Limb (tissue), 2 donors: ENCODE measurements around the gene GP1BA.
"Not testable (repeated sequence)": the region's sequence is repeated elsewhere in the genome, so short reads cannot be mapped to it uniquely, and the experiment has no call there.

Source experiments
- DNase-seq, 2 donors: peaks; one replicate each; pipeline ENCODE4 v3.0.0-alpha.2; 2016; ENCODE audit errors: extremely low spot score in 2 of 2

Gene GP1BA

DNA sequence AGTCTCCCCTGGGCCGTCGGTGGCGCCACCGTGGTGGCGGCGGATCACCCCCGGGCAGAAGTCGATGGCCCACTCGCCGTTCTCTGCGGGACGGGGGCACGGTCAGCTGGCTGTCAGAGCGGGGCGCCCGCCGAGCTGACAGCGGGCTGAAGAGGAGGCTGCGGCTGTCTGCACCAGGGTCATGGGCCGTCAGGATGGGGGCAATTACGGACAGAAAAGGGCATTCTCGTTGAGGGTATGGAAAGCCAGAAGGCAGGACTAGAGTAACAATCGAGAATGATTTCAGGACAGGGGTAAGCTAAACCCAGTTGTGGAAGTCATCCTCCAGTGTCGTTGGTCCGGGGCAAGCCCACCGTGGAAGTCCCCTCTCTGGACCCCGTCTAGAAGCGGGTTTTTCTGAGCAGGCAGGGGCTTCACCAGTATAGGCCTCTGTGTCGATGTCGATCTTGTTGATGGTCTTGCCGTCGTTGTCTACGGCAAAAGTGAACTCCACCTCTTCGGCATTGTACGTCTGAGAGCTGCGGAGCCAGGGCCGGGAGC is 30.9 kb upstream of the GP1BA start:
- DNase-seq, result no peak

GRCh38 chr17:4901648-4902344 is 30.3 kb upstream of the GP1BA start:
- peak in 1 of 2 donors; percentile 69 for DNase-seq

GRCh38 chr17:4902540-4902939 is 29.5 kb upstream of the GP1BA start:
- peak in 1 of 2 donors; percentile 34 for DNase-seq

DNA sequence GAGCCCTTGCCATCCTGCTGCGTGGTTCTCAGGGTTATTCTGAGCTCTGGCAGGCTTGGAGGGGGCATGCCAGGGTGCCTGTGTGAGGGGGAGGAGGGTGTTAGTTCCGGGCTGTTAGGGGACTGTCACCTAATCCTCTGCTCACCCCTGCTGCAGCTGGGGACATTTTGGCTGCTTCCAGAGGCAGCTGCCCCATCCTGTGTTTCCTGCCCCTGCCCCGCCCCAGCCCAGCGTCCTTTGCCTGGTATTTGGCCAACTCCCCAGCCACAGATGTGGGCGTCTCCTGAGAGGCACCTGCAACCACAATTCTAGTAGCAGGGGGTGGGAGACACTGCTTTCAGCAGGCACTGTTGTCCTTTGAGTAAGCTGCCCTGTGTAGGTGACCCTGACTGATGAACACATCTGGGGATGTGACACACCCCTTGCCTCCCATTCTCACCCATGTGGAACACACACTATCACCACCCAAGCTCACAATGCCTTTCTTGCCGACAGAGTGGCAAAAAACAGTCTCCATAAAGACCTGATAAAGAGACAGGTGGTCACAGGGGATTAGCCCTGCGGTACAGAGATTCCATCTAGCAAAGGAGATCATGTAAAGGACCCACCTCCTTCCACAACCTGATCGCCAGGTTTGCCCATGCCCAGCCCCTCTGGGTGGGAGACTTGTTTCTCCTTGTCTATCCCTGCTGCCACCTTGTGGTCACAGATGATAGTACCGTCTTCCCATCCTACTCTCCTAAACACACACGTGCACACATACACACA is 28.8 kb upstream of the GP1BA start, which contains the start of gene CHRNE:
Gene CHRNE (minus strand): TSS at position 48 of the 768 bp plus-strand sequence. CDS start 35 bp downstream, at position 13.
- peak; percentile 64 to 86 for DNase-seq

GRCh38 chr17:4906642-4907041 is 25.4 kb upstream of the GP1BA start:
- DNase-seq, result not testable (repeated sequence)

DNA sequence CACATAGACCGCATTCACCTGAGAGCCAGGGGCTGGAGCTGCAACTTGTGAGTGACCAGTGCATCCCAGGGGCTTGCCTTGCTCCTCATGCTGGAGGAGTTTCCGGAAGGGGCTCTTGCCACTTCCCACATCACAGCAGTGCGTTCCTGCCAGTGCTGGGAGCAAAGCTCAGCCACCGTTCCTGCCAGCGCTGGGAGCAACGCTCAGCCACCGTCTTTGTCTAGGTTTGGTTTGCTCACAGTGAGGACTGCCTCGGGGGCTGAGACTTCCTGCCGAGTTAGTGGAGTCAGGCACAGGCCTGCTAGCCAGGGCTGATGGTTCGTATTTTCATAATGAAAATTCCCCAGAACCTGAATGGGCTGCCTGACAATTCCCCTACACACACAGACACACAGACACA is 23.8 kb upstream of the GP1BA start:
- DNase-seq, result peak in 1 of 2 donors; percentile 46

DNA sequence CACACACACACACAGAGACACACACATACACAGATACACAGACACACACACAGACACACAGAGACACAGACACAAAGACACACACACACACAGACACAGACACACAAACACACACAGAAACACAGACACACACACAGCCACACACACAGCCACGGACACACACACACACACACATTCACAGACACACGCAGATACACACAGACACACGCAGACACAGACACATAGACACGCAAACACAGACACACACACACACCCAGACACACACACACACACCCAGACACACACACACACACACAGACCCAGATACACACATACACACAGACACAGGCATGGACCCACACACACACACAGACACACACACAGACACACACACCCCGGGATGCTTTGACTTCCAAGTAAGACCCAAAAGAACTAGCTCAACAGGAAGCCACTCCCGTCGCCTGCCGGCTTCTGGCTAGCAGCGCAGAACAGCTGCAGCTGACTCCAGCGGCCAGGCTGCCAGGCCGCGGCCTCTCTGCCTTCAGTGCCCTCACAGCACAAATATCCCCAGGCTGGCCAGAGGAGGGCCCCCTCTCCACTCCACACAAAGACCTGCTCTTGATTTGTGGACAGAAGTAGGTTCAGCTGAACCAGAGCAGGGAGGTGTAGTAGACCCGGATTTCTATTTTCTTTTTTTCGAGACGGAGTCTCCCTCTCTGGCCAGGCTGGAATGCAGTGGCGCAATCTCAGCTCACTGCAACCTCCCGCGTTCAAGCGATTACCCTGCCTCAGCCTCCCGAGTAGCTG is 23.2 kb upstream of the GP1BA start:
- peak; percentile 84 to 88 for DNase-seq

GRCh38 chr17:4913994-4914393 is 18.1 kb upstream of the GP1BA start:
- DNase-seq, result no peak

DNA sequence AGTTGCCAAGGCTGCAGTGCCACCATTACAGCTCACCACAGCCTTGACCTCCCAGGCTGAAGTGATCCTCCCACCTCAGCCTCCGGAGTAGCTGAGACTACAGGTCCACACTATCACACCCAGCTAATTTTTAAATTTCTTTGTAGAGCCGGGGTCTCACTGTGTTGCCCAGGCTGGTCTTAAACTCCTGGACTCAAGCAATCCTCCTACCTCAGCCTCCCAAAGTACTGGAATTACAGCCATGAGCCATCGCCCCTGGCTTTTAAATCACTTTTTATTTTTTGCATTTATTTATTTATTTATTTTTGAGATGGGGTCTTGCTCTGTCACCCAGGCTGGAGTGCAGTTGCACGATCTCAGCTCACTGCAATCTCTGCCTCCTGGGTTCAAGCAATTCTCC is 17.5 kb upstream of the GP1BA start:
- not testable (repeated sequence) for DNase-seq

- DNase-seq, result no peak
Observed at GRCh38 chr17:4919511-4920047, 12.5 kb upstream of the GP1BA start.

DNA sequence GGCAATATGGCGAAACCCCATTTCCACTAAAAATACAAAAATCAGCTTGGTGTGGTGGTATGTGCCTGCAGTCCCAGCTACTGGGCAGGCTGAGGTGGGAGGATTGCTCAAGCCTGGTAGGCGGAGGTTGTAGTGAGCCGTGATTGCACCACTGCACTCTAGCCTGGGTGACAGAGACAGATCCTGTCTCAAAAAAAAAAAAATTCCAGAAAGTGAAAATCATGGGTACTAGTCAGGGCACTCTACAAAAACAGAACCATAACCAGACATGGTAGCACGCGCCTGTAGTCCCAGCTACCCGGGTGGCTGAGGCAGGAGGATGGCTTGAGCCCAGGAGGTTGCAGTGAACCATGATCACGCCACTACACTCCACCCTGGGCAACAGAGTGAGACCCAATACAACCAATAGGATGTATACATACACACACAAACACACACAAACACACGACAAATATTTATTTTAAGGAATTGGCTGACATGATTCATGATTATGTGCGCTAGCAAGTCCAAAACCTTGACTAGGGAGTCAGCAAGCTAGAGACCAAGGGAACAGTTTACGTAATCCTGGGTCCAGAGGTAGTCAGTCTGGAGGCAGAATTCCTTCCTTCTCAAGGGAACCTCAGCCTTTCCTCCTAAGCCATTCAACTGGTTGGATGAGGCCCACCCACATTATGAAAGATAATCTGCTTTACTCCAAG is 11.6 kb upstream of the GP1BA start:
- no peak for DNase-seq

DNA sequence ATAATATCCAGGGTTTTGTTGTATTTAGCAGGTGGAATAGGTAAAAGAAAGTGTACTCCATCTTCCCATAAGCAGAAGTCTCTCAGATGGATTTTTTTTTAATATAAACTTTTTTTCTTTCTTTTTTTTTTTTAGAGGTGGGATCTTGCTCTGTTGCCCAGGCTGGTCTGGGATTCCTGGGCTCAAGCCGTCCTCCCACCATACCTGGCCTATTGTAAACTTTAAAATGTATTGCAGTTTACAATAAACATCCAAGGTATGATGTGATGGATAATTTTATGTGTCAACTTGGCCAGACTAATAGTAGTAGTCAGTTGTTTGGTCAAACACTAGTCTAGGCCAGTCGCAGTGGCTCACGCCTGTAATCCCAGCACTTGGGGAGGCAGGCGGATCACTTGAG is 10.8 kb upstream of the GP1BA start:
- DNase-seq, result no peak

- not testable (repeated sequence) for DNase-seq
Observed at GRCh38 chr17:4926577-4927335, 5.3 kb upstream of the GP1BA start.

DNA sequence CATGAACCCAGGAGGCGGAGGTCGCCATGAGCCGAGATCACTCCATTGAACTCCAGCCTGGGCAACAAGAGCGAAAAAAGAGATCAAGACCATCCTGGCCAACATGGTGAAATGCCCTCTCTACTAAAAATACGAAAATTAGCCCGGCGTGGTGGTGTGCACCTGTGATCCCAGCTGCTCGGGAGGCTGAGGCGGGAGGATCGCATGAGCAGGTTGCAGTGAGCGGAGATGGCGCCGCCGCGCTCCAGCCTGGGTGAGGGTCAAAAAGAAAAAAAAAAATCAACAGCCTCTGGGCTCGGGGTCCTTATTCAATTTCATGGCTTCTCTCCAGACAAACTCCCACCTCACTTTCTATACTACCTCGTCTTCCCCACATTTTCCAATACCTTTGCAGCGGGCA is 3.2 kb upstream of the GP1BA start:
- DNase-seq, result no peak

- DNase-seq, result no peak
Observed at GRCh38 chr17:4932756-4933155, 679 bp downstream of the GP1BA start.

GRCh38 chr17:4933646-4934045 is 1.6 kb downstream of the GP1BA start:
- DNase-seq, result no peak

DNA sequence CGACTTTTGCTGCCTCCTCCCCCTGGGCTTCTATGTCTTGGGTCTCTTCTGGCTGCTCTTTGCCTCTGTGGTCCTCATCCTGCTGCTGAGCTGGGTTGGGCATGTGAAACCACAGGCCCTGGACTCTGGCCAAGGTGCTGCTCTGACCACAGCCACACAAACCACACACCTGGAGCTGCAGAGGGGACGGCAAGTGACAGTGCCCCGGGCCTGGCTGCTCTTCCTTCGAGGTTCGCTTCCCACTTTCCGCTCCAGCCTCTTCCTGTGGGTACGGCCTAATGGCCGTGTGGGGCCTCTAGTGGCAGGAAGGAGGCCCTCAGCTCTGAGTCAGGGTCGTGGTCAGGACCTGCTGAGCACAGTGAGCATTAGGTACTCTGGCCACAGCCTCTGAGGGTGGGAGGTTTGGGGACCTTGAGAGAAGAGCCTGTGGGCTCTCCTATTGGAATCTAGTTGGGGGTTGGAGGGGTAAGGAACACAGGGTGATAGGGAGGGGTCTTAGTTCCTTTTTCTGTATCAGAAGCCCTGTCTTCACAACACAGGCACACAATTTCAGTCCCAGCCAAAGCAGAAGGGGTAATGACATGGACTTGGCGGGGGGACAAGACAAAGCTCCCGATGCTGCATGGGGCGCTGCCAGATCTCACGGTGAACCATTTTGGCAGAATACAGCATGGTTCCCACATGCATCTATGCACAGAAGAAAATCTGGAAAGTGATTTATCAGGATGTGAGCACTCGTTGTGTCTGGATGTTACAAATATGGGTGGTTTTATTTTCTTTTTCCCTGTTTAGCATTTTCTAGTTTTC is 2.3 kb downstream of the GP1BA start:
- no peak for DNase-seq

- no peak for DNase-seq
Observed at GRCh38 chr17:4935650-4936049, 3.6 kb downstream of the GP1BA start.

DNA sequence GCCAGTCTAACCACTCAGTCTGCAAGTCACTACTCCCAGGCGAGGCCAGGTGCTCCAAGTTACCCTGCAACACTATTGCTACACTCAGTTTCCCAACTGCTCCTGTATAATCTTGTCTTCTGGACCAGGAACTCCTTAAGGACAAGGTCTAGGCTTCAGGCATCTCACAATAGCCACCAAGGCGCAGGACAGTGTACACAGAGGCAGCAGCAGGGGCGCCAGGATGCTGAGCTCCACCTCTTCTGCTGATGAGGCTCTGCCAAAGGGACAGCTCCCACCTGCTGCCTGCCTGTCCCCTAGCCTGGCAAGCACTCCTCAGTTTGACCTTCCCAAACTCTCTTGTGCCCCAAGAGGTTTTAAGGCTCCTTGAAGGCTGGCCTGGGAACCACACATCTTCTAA is 4.4 kb downstream of the GP1BA start:
- DNase-seq, result no peak
